Heart left ventricle (tissue), 16 donors: ENCODE results near the gene LCN9. TPM values are rescaled to one million over a fixed set of nuclear protein-coding genes. Genes with fewer than 3 reads are reported as not detected.

Experiments used
- ATAC-seq, 4 donors: fragments of 200-7000 bp; cut with Tn5 transposase; one replicate each; pipeline ENCODE4 v1.9.1; 2020 to 2022; ENCODE audit warnings: moderate library complexity in 4 of 4, mild to moderate bottlenecking in 3 of 4, moderate number of reproducible peaks in 1 of 4
- DNase-seq, 5 donors: peaks; one replicate each; pipeline ENCODE4 v3.0.0-alpha.2; 2020
- H3K27ac ChIP-seq, 12 donors: fragments of 200-600 bp; sonication (generic) in 4 of 12; one replicate each; pipeline versions ENCODE4 v1.5.0 to v1.8.0; 2016 to 2022; ENCODE audit warnings: mild to moderate bottlenecking in 2 of 12
- H3K27me3 ChIP-seq, 9 donors: fragments of 200-600 bp; sonication (generic) in 2 of 9; one replicate each; pipeline versions ENCODE4 v1.5.1 to v1.8.0; 2016 to 2022; ENCODE audit warnings: mild to moderate bottlenecking in 3 of 9
- H3K36me3 ChIP-seq, 9 donors: fragments of 200-600 bp; sonication (generic) in 2 of 9; one replicate each; pipeline versions ENCODE4 v1.5.0 to v1.8.0; 2018 to 2022; ENCODE audit warnings: mild to moderate bottlenecking in 2 of 9
- H3K4me1 ChIP-seq, 12 donors: fragments of 200-600 bp; sonication (generic) in 4 of 12; one replicate each; pipeline versions ENCODE4 v1.5.0 to v1.8.0; 2016 to 2022; ENCODE audit warnings: mild to moderate bottlenecking in 3 of 12
- H3K4me3 ChIP-seq, 12 donors: fragments of 200-600 bp; sonication (generic) in 4 of 12; one replicate each; pipeline versions ENCODE4 v1.5.0 to v1.8.0; 2017 to 2022; ENCODE audit warnings: mild to moderate bottlenecking in 9 of 12, moderate library complexity in 4 of 12
- H3K9me3 ChIP-seq, 12 donors: fragments of 200-600 bp; sonication (generic) in 4 of 12; one replicate each; pipeline versions ENCODE4 v1.5.0 to v1.8.0; 2016 to 2022; ENCODE audit warnings: mild to moderate bottlenecking in 1 of 12
- CTCF ChIP-seq, 12 donors: fragments of 200-600 bp; sonication (generic) in 4 of 12; IDR thresholded peaks; one replicate each; pipeline versions ENCODE4 v1.5.0 to v1.8.0; 2018 to 2022; ENCODE audit warnings: antibody characterized with exemption in 12 of 12, mild to moderate bottlenecking in 5 of 12
- POLR2A ChIP-seq, 2 donors: fragments of 450-650 bp; IDR thresholded peaks; one replicate each; pipeline ENCODE4 v1.6.1; 2017; ENCODE audit warnings: antibody characterized with exemption in 2 of 2, mild to moderate bottlenecking in 2 of 2, moderate library complexity in 2 of 2
- WGBS, 4 donors: extraction: QIAGEN DNeasy Blood & Tissue Kit in 2 of 4; methylation state at CpG; one replicate each; pipeline versions ENCODE4 v1.1.5 to v1.1.7; 2013 to 2018; 5-methylcytosine and 5-hydroxymethylcytosine counted together
- intact Hi-C, 10 donors: fragments of 100-400 bp; cut with DNase I; formaldehyde crosslinking; loops; one replicate each; pipeline versions ENCODE4 v1.11.1 to v1.14.2; 2022
- polyA plus RNA-seq, 2 donors: library from polyadenylated mRNA; stranded (reverse); fragments of 200-250 nt; gene quantifications; one replicate each; pipeline ENCODE4 v1.2.3, GENCODE V29; 2013
- total RNA-seq, 9 donors: library from RNA; depleted of rRNA in 2 of 9; stranded (reverse); fragments of >200 nt in 2 of 9; fragmentation: NEBNext Ultra II Directional in 3 of 9; extraction: Animal tissue kit (Norgen Biotek cat#: 25700) in 3 of 9; gene quantifications; one replicate each; pipeline versions ENCODE4 v1.1.0 to v1.2.4, GENCODE V29; 2016 to 2023
- donor health status: ischemic (EF 13 %, LVEDD 7.1; RV severe dilation, severe dysfunction).
- donor health status: healthy with polysubstance abuse.
- donor health status: DM: no; HTN: yes; CAD: no.
- donor health status: DM: no; HTN: no; CAD: no.
- donor health status: ischemic (EF 25% LVEDD 6.9; RV normal size, moderate dysfunction).
- donor health status: ischemic (EF 25% LVEDD 5.7; RV mildly dilated, moderate dysfunction).
- donor health status: healthy.
- donor health status: DM: yes; HTN: yes; CAD: no.
- donor health status: ischemic (EF 35%, LVEDD 5.7; RV mildly dilated, moderate dysfunction).
- donor health status: nonischemic (EF 11% LVEDD 7.7; RV severe dilation, severe dysfunction).
- donor health status: DM: yes; HTN: yes; CAD: no.
- donor health status: PGD.
- donor health status: ischemic (EF 29% LVEDD 5.4; RV normal size, mild dysfunction).
- donor health status: nonischemic (EF 23%, LVEDD 6.1; RV moderate dilation, normal function).

Gene LCN9
- total and polyA plus RNA-seq, 11 donors: not detected

- Histone ChIP-seq H3K9me3 (no peaks in the 10 kb centered on the region), H3K27ac (no peak overlapping the region), H3K36me3 (no peaks in the 10 kb centered on the region), H3K27me3 (peaks cover 0 to 18% (median 0%) of the 10 kb centered on the region in 9 donors), H3K4me3 (no peak overlapping the region), H3K4me1 (peaks cover 0 to 5% (median 0%) of the 10 kb centered on the region in 12 donors)
- 88 to 90% (median 89%) methylated on average over 12 of the region's 12 CpGs for WGBS, 4 donors
- TF ChIP-seq POLR2A (IDR thresholded peaks at IDR 0.05): no peak
- no peak for TF ChIP-seq CTCF (IDR thresholded peaks at IDR 0.05)
- no peak for DNase-seq
- no peak for ATAC-seq
- intact Hi-C loops: no loop called here
Measured at GRCh38 chr9:135663857-135664256, 748 bp downstream of the LCN9 start.

- Histone ChIP-seq H3K27me3 (peaks cover 0 to 18% (median 0%) of the 10 kb centered on the region in 9 donors), H3K9me3 (no peaks in the 10 kb centered on the region), H3K4me3 (no peak overlapping the region), H3K4me1 (peaks cover 0 to 5% (median 0%) of the 10 kb centered on the region in 12 donors), H3K27ac (no peak overlapping the region), H3K36me3 (no peaks in the 10 kb centered on the region)
- no peak for ATAC-seq
- intact Hi-C loops: no loop called here
- TF ChIP-seq CTCF (IDR thresholded peaks at IDR 0.05): no peak
- TF ChIP-seq POLR2A (IDR thresholded peaks at IDR 0.05): no peak
- 79 to 89% (median 85%) methylated on average over 9 to 10 of the region's 10 CpGs for WGBS, 4 donors
- DNase-seq: no peak
Measured at GRCh38 chr9:135664266-135664665, 1.2 kb downstream of the LCN9 start.

- H3K27me3 ChIP-seq: peaks cover 0 to 21% (median 3%) of the 10 kb centered on the region in 9 donors
- 76 to 83% (median 83%) methylated on average over 29 to 32 of the region's 32 CpGs for WGBS, 4 donors
- peaks cover 0 to 5% (median 0%) of the 10 kb centered on the region in 12 donors for H3K4me1 ChIP-seq
- TF ChIP-seq POLR2A (IDR thresholded peaks at IDR 0.05) (no peak), CTCF (IDR thresholded peaks at IDR 0.05) (no peak)
- H3K4me3 ChIP-seq: no peak overlapping the region
- ATAC-seq (no peak), DNase-seq (no peak)
- no peaks in the 10 kb centered on the region for H3K36me3 ChIP-seq
- no peak overlapping the region for H3K27ac ChIP-seq
- intact Hi-C loops: no loop called here
- no peaks in the 10 kb centered on the region for H3K9me3 ChIP-seq
Measured at GRCh38 chr9:135664801-135665794, 2.0 kb downstream of the LCN9 start.

- Histone ChIP-seq H3K4me3 (no peak overlapping the region), H3K27me3 (peaks cover 0 to 21% (median 4%) of the 10 kb centered on the region in 9 donors), H3K27ac (no peak overlapping the region), H3K9me3 (no peaks in the 10 kb centered on the region), H3K36me3 (no peaks in the 10 kb centered on the region), H3K4me1 (peaks cover 0 to 5% (median 0%) of the 10 kb centered on the region in 12 donors)
- DNase-seq (no peak), ATAC-seq (no peak)
- intact Hi-C loops: no loop called here
- WGBS, 4 donors: 76 to 82% (median 81%) methylated on average over 12 of the region's 12 CpGs
- TF ChIP-seq CTCF (IDR thresholded peaks at IDR 0.05) (no peak), POLR2A (IDR thresholded peaks at IDR 0.05) (no peak)
Measured at GRCh38 chr9:135665795-135666189, 2.7 kb downstream of the LCN9 start.
